Activated CD8-positive, alpha-beta T cell treated with anti-CD3 and anti-CD28 coated beads, Interleukin-2, amount 10 ng/mL, durations not matched to agents 7 days and 5 days (primary cell): Measurements from ENCODE around the gene RARRES2. TPM values are rescaled to one million over a fixed set of nuclear protein-coding genes. Genes with fewer than 3 reads are reported as not detected.
"Not testable (repeated sequence)": the region's sequence is repeated elsewhere in the genome, so short reads cannot be mapped to it uniquely, and the experiment has no call there.

Experiments
- ATAC-seq: fragments of 150-1000 bp; cut with Tn5 transposase; one replicate; pipeline ENCODE4 v1.10.0; 2021; ENCODE audit warnings: moderate library complexity
- CTCF ChIA-PET: fragments of 350-600 bp; sonication (Branson Sonifier 250); formaldehyde crosslinking; loops from one replicate; lab custom pipeline; 2021; ENCODE audit warnings: antibody characterized with exemption; lab: Charles Lee
- POLR2A ChIA-PET: fragments of 350-600 bp; sonication (Branson Sonifier 250); formaldehyde crosslinking; loops from one replicate; lab custom pipeline; 2021; ENCODE audit warnings: antibody characterized with exemption; lab: Charles Lee
- DNase-seq: peaks from one replicate; pipeline ENCODE4 v3.0.0-alpha.2; 2020
- H3K27ac Mint-ChIP-seq: one replicate; pipeline ENCODE4 v1.8.0; 2021; ENCODE audit warnings: mild to moderate bottlenecking, mixed read lengths
- H3K27me3 Mint-ChIP-seq: one replicate; pipeline ENCODE4 v1.8.0; 2021; ENCODE audit warnings: low read depth, mixed read lengths
- H3K36me3 Mint-ChIP-seq: one replicate; pipeline ENCODE4 v1.8.0; 2021; ENCODE audit warnings: low read depth, mixed read lengths
- H3K4me1 Mint-ChIP-seq: one replicate; pipeline ENCODE4 v1.8.0; 2021; ENCODE audit warnings: low read depth, mixed read lengths
- H3K4me3 Mint-ChIP-seq: one replicate; pipeline ENCODE4 v1.8.0; 2021; ENCODE audit warnings: mild to moderate bottlenecking, mixed read lengths
- H3K9me3 Mint-ChIP-seq: one replicate; pipeline ENCODE4 v1.8.0; 2022; ENCODE audit warnings: mixed read lengths; ENCODE audit not compliant: insufficient read depth
- total RNA-seq, 2 experiments: library from RNA; stranded (reverse); gene quantifications; one replicate each; pipeline ENCODE4 v1.2.3, GENCODE V29; 2021

Gene RARRES2
- total RNA-seq, 2 experiments from 2014 or later, result not detected

- H3K27ac Mint-ChIP-seq, H3K27me3 Mint-ChIP-seq, H3K4me1 Mint-ChIP-seq, DNase-seq, POLR2A ChIA-PET, CTCF ChIA-PET, H3K4me3 Mint-ChIP-seq, H3K36me3 Mint-ChIP-seq, H3K9me3 Mint-ChIP-seq, ATAC-seq: not testable (repeated sequence)
These were observed 44.6 kb downstream of the RARRES2 start for GRCh38 chr7:150296802-150297201.

- H3K27ac Mint-ChIP-seq, H3K36me3 Mint-ChIP-seq, H3K4me1 Mint-ChIP-seq, H3K9me3 Mint-ChIP-seq, H3K27me3 Mint-ChIP-seq, POLR2A ChIA-PET, CTCF ChIA-PET, H3K4me3 Mint-ChIP-seq, DNase-seq, ATAC-seq: not testable (repeated sequence)
These were observed 45.8 kb downstream of the RARRES2 start for GRCh38 chr7:150295614-150296013.

GRCh38 chr7:150295027-150295426, 46.4 kb downstream of the RARRES2 start:
- H3K9me3 Mint-ChIP-seq, H3K27ac Mint-ChIP-seq, ATAC-seq, CTCF ChIA-PET, POLR2A ChIA-PET, H3K36me3 Mint-ChIP-seq, H3K27me3 Mint-ChIP-seq, DNase-seq, H3K4me1 Mint-ChIP-seq, H3K4me3 Mint-ChIP-seq: not testable (repeated sequence)

- CTCF ChIA-PET, result interaction anchor here (1.3 kb wide), 1 partner anchor 131 kb away, joined by 3 read pairs; no protein-coding TSS in a partner anchor
- H3K36me3 Mint-ChIP-seq, DNase-seq, ATAC-seq, H3K4me3 Mint-ChIP-seq, H3K27ac Mint-ChIP-seq, POLR2A ChIA-PET, H3K4me1 Mint-ChIP-seq, H3K9me3 Mint-ChIP-seq, H3K27me3 Mint-ChIP-seq: not testable (repeated sequence)
These were observed 51.1 kb downstream of the RARRES2 start for GRCh38 chr7:150290317-150290716.

- H3K36me3 Mint-ChIP-seq, DNase-seq, ATAC-seq, H3K27ac Mint-ChIP-seq, CTCF ChIA-PET, H3K9me3 Mint-ChIP-seq, H3K27me3 Mint-ChIP-seq, POLR2A ChIA-PET, H3K4me1 Mint-ChIP-seq, H3K4me3 Mint-ChIP-seq: not testable (repeated sequence)
These were observed 52.6 kb downstream of the RARRES2 start for GRCh38 chr7:150288816-150289215.

Other genes with a start within 250 kb of the RARRES2 start
- gene LRRC61, start 18.3 kb downstream of the RARRES2 start, total RNA-seq, result 10 to 100 TPM; 21.0 to 21.4 TPM
- 1 to 10 TPM; 4.6 TPM for gene ACTR3C, start 18.1 kb downstream of the RARRES2 start, total RNA-seq
- 10 to 100 TPM; 40.9 to 43.1 TPM for gene REPIN1, start 27.2 kb upstream of the RARRES2 start, total RNA-seq
- 1 to 10 TPM; 6.7 to 7.7 TPM for gene ZNF775, start 37.7 kb upstream of the RARRES2 start, total RNA-seq
- 10 to 100 TPM; 21.5 to 22.3 TPM for gene GIMAP8, start 109.0 kb upstream of the RARRES2 start, total RNA-seq
- 100 to 1,000 TPM; 134 TPM for gene GIMAP7, start 173.2 kb upstream of the RARRES2 start, total RNA-seq
- 100 to 1,000 TPM; 174 to 186 TPM for gene GIMAP4, start 225.8 kb upstream of the RARRES2 start, total RNA-seq